K562 treated with DMSO at 1 percent for 12 hours (cell line): ENCODE measurements around the gene ACOD1. TPM values are rescaled to one million over a fixed set of nuclear protein-coding genes. Genes with fewer than 3 reads are reported as not detected.

Experiments used
- total RNA-seq: library from RNA; unstranded; fragments of 300-600 nt; gene quantifications from 2 replicates; pipeline ENCODE4 v1.2.3, GENCODE V29; 2022; ENCODE audit not compliant: insufficient read depth

The ACOD1 gene
- not detected in 2 replicates for total RNA-seq

GRCh38 chr13:76948149-76948548 lies at the start of gene ACOD1:
Gene ACOD1, plus strand, starts transcription at chr13:76948511. Its CDS starts 48 bp downstream, at chr13:76948559.

GRCh38 chr13:76991796-76992547 lies 43.7 kb downstream of the ACOD1 start, which contains the start of gene CLN5:
Gene CLN5, plus strand, starts transcription at chr13:76992081. Its CDS starts 18 bp downstream, at chr13:76992099.

Other genes starting within 250 kb of the ACOD1 start
- gene KCTD12, start 62.1 kb upstream of the ACOD1 start, total RNA-seq, result not detected in 2 replicates
- gene CLN5, start 43.6 kb downstream of the ACOD1 start, total RNA-seq, result 3.0 and 6.0 TPM in 2 replicates
- gene FBXL3, start 78.6 kb downstream of the ACOD1 start, total RNA-seq, result 6.6 and 13.3 TPM in 2 replicates